GM15510 (cell line): Measurements from ENCODE around the gene DPPA5.

Experiments used
- POLR2A ChIP-seq: IDR thresholded peaks from 3 replicates; pipeline ENCODE4 v1.6.1; 2011; ENCODE audit warnings: borderline replicate concordance; ENCODE audit not compliant: insufficient read length; ENCODE audit errors: extremely low read depth

The DPPA5 gene

GRCh38 chr6:73353636-73354593, at the start of gene DPPA5:
DPPA5 (minus strand) TSS chr6:73354276; CDS start chr6:73354225, 51 bp downstream.
- TF ChIP-seq POLR2A, result no peak

- no peak for TF ChIP-seq POLR2A
These were observed 46.6 kb upstream of the DPPA5 start for GRCh38 chr6:73400656-73401055.

GRCh38 chr6:73395875-73396274, 41.8 kb upstream of the DPPA5 start:
- no peak for TF ChIP-seq POLR2A

- TF ChIP-seq POLR2A, result no peak
These were observed 40.7 kb upstream of the DPPA5 start, which contains the start of gene DDX43 for GRCh38 chr6:73394577-73395354. DDX43 (plus strand) TSS chr6:73394828; CDS start chr6:73394906, 78 bp downstream.

- no peak for TF ChIP-seq POLR2A
These were observed 39.2 kb upstream of the DPPA5 start for GRCh38 chr6:73393278-73393677.

GRCh38 chr6:73391675-73392074, 37.6 kb upstream of the DPPA5 start:
- TF ChIP-seq POLR2A, result no peak

- no peak for TF ChIP-seq POLR2A
These were observed 35.8 kb upstream of the DPPA5 start for GRCh38 chr6:73389854-73390253.

- no peak for TF ChIP-seq POLR2A
These were observed 34.9 kb upstream of the DPPA5 start for GRCh38 chr6:73388800-73389512.

GRCh38 chr6:73388433-73388799, 34.3 kb upstream of the DPPA5 start:
- TF ChIP-seq POLR2A, result no peak

GRCh38 chr6:73382462-73383113, 28.5 kb upstream of the DPPA5 start:
- no peak for TF ChIP-seq POLR2A

GRCh38 chr6:73377225-73377624, 23.1 kb upstream of the DPPA5 start:
- TF ChIP-seq POLR2A, result no peak

- TF ChIP-seq POLR2A, result no peak
These were observed 21.1 kb upstream of the DPPA5 start for GRCh38 chr6:73375216-73375615.

GRCh38 chr6:73372516-73372915, 18.4 kb upstream of the DPPA5 start:
- no peak for TF ChIP-seq POLR2A

GRCh38 chr6:73371984-73372383, 17.9 kb upstream of the DPPA5 start:
- TF ChIP-seq POLR2A, result no peak
